Measurements from ENCODE around the gene MACC1.

Gene MACC1

DNA sequence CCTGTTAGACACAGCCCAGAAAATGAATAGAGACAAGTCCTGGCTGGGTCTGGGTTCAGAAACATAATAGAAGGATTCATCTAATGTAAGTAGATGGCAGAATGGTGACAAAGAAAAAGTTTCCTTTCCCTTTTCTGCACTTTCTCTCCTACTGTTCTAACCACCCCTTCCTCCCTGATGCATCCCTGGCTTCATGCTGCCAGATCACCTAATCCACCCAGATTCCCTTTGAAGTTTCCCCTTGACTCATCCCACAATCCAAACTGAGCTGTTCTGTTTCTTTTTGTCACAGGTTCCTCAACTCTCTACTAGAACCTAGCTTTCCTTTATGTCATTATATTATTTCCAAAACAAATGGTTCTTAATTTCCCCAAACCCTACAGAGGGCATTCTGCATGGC lies 1.1 kb upstream of the MACC1 start:
- TF ChIP-seq, protein P1, sequence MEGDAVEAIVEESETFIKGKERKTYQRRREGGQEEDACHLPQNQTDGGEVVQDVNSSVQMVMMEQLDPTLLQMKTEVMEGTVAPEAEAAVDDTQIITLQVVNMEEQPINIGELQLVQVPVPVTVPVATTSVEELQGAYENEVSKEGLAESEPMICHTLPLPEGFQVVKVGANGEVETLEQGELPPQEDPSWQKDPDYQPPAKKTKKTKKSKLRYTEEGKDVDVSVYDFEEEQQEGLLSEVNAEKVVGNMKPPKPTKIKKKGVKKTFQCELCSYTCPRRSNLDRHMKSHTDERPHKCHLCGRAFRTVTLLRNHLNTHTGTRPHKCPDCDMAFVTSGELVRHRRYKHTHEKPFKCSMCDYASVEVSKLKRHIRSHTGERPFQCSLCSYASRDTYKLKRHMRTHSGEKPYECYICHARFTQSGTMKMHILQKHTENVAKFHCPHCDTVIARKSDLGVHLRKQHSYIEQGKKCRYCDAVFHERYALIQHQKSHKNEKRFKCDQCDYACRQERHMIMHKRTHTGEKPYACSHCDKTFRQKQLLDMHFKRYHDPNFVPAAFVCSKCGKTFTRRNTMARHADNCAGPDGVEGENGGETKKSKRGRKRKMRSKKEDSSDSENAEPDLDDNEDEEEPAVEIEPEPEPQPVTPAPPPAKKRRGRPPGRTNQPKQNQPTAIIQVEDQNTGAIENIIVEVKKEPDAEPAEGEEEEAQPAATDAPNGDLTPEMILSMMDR (IDR thresholded peaks at IDR 0.05; ENCODE audit: insufficient read depth, low read depth, low read length, missing control alignments), result no peak
- no peak overlapping the region for H3K4me3 ChIP-seq (ENCODE audit: low read length)
- peak; percentile 65 for DNase-seq (ENCODE audit: low read depth)

DNA sequence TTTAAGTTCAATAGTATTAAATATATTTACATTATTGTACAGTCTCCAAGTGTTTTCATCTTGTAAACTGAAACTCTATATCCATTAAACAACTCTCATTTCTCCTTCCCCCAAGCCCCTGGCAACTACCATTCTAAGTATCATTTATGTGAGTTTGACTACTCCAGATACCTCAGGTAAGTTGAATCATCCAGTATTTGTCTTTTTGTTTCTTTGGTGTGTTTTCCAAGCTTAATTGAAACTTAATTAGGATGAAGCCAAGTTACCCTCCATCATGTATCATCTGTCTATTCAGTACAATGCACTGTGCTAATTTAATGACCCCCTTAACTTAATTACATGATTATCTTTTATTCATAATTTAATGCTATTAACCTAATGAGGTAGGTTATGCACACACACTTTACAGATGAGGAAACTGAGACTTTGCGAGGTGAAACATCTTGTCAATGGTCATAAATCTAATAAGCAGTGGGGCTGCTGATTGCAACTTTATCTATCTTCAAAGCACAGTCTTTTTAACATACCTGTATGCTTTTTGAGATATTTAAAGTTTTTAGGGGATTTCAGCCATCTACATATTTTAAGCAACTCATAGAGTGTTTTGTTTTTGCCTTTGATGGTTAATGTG lies 663 bp downstream of the MACC1 start:
- peak overlapping the region; percentile 59 for H3K4me3 ChIP-seq (ENCODE audit: low read length)
- DNase-seq (ENCODE audit: low read depth), result peak; percentile 17
- TF ChIP-seq, protein P1 (IDR thresholded peaks at IDR 0.05; ENCODE audit: insufficient read depth, low read depth, low read length, missing control alignments), result no peak

DNA sequence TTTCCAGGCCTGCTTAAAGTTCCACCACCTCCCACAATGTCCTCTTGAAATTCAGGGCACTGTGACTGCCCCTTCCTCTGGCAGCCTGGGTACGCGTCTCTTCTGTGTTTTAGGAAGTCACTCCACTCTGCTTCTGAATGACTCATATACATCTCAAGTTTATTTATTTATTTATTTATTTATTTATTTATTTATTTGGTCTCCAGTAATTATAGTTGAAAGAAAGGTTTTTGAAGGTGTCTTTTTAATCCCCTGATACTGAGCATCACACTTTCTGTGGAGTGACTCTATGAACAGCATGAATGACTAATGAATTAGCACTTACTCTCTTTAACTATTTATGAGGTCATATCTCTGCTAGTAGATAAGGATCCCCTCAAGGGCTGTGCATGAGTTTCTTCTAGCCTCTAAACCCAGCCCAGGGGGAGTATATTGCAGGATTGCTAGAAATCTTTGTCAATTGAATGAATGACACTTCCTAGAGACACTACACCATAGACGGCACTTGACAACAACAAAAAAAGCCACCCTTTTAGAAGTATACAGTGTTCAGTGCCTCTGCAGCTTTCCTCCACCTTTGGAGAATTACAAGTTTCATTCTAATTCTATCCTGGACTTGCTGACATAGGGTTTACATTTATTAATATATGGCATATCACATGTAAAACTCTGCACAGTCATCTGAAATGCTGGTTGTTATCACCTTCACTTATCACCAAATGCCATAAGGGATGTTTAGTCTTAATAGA lies 2.1 kb downstream of the MACC1 start:
- peak overlapping the region; percentile 23 for H3K4me3 ChIP-seq (ENCODE audit: low read length)
- TF ChIP-seq, protein P1 (IDR thresholded peaks at IDR 0.05; ENCODE audit: insufficient read depth, low read depth, low read length, missing control alignments), result no peak
- DNase-seq (ENCODE audit: low read depth), result peak; percentile 76

DNA sequence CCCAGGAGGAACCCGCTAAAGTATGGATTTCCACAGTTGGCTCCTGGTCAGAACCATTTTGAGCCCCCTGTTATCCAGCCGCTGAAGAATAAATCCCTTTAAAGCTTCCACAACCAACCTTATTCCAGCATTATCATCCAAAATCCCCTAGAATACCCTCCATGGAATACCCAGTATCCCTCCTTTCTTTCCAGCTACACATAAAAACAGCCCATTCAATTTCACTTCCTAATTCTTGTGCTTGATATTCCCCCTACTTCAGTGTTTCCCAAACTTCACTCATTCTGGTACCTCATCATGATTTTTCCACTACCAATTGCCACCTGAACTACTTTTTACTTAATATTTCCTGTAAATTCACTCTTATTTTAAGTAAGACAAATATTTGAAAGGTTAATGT lies 3.1 kb downstream of the MACC1 start:
- DNase-seq (ENCODE audit: low read depth), result no peak
- TF ChIP-seq, protein P1 (IDR thresholded peaks at IDR 0.05; ENCODE audit: insufficient read depth, low read depth, low read length, missing control alignments), result no peak

DNA sequence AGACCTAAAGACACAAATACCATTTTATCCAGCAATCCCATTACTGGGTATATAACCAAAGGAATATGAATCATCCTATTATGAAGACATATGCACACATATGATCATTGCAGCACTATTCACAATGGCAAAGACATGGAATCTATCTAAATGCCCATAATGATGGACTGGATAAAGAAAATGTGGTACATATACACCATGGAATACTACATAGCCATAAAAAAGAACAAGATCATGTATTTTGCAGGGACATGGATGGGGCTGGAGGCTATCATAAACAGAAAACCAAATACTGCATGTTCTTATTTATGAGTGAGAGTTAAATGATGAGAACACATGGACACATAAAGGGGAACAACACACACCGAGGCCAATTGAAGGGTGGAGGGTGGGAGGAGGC lies 3.8 kb downstream of the MACC1 start:
- TF ChIP-seq, protein P1 (IDR thresholded peaks at IDR 0.05; ENCODE audit: insufficient read depth, low read depth, low read length, missing control alignments), result no peak
- no peak for DNase-seq (ENCODE audit: low read depth)
- H3K4me3 ChIP-seq (ENCODE audit: low read length), result no peak overlapping the region

More for the DNA sequence above, 3.1 kb downstream of the MACC1 start:
- no peak overlapping the region for H3K4me3 ChIP-seq (ENCODE audit: low read length)

DNA sequence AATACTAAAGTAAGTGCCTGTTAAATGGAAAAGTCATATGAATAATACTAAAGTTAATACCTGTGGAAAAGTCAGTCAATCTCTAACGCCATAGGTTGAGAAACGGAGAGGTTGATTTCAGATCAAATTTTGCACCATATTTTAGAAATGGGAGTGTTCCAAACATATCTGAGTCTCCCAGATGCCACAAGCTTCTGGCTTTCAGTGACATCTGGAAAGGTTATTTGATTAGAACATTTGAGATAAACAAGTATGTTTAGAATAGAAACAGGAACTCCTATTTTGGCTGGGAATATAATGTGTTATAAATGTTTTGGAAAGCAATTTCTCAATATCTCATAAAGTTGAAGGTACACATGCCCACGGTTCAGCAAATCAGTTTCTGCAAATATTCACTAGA lies 5.8 kb downstream of the MACC1 start:
- DNase-seq (ENCODE audit: low read depth), result no peak
- TF ChIP-seq, protein P1 (IDR thresholded peaks at IDR 0.05; ENCODE audit: insufficient read depth, low read depth, low read length, missing control alignments), result no peak

More for the DNA sequence above, 5.8 kb downstream of the MACC1 start:
- H3K4me3 ChIP-seq (ENCODE audit: low read length), result no peak overlapping the region

Data from epithelial cell of esophagus (primary cell).